Measurements from ENCODE around the gene PLOD3.
"Not testable (repeated sequence)": the region's sequence is repeated elsewhere in the genome, so short reads cannot be mapped to it uniquely, and the experiment has no call there.

The PLOD3 gene

DNA sequence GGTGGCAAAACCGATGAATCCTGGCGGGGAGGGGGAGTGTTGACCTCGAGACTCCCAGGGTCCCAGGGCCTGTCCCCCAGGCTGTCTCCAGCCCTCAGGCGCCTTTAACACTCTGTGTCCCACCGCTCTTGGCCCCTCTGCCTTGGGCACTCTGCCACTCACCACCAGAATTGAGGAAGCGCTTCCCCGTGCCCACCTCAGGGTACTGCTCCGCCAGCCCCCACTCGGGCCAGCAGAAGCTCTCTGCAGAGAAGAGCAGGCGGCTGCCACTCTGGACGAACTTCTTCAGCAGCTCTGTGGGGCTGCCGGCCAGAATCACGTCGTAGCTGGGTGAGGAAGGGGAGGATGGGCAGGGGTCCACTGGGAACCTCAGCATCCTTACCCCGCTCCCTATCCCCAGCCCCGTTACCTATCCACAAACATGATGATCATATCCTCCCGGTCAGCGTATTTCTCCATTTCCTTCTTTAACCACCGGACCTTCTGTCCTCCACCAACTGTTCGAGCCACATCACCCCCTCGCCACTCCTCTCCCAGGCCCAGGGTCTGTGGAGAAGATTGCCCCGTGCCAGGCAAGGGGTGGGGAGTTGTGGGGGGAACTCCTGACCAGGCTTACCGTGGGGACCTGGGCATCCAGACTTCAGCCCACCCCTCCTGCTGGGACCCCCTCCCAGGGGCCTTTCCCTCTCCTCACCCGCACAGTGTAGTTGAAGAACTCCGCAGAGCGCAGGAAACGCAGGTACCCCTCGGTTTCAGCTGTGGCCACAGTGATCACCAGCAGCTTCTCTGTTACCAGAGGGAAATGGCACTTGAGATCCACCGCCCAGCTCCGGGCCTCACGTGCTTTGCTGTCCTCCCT is 1.2 kb downstream of the PLOD3 start:
- in situ Hi-C loops (cut with HindIII; ENCODE audit: low sequenced_read_pairs): loop anchor here (5.0 kb wide), 2 partner anchors 54 to 61 kb away; no protein-coding TSS in a partner anchor

DNA sequence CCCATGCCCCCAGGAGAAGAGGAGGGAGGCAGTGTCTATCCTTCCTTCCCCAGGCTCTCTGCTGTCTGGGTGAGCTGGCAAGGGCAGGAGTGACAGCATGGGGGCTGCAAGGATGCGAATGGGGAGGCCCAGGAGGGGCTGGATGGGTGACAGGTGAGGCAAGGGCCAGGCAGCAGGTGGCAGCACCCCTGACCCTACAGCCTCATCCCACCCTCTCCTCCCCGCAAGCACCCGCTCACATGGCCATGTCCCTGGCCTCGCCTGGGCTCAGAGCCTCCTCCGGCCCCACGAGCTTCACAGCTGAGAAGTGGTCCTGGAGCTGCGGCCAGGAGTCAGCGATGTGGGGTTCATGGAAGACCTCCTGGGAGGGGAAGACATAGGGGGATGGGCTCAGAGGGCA is 5.4 kb downstream of the PLOD3 start:
- in situ Hi-C loops (cut with HindIII; ENCODE audit: low sequenced_read_pairs): no loop called here

DNA sequence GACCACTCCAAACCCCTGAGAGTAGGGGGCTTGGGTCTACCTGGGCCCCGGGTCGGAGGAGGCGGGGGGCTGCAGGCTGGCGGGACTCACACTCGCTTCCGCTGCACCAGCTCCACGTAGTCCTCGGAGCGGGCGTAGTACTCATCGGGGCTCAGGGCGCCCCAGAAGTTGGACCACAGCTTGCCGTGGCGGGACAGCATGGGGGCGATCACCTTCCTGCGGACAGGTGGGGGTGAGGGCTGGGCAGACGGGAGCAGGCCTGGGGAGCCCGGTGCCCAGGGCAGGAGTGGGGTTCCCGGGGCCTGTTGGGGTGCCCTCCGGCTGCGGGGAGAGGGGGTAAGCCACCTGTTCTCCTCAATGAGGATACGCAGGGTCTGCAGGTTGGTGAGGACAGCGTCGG is 5.9 kb downstream of the PLOD3 start:
- in situ Hi-C loops (cut with HindIII; ENCODE audit: low sequenced_read_pairs): no loop called here

DNA sequence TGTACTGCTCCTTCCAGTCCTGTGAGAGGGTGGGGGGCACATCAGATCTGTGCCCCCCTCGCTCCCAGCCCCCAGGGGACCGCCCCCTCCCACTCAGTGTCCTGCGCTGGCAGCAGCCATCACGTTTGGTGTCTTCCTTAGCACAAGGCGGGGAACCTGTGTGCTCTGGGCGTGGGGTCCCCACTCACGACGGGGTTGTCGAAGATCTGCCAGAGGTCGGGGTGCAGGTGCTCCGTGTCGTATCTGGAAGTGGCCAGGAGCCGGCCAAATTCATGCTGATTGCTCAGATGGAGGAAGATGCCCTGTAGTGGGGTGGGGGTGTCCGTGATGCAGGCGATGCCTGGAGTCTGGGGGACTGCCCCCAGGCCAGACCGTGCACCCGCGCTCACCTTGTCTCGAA is 7.2 kb downstream of the PLOD3 start:
- in situ Hi-C loops (cut with HindIII; ENCODE audit: low sequenced_read_pairs): no loop called here

DNA sequence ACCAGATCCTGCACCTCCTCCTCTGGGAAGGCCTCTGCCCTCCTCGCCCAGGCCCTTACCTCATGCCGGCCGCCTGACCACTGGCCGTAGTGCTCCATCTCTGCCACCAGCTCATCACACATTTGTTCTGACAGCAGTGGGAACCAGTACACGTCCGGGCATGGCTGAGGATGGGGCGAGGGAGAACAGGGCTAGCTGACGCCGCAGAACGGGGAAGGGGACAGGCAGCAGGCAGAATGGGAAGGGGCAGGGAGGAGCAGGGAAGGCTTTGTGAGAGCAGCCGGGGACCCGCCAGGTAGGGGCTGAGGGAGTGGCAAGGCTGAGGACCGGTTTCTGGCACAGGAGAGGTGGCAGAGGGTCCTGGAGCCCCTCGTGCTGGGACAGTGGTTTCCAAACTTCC is 8.6 kb downstream of the PLOD3 start:
- in situ Hi-C loops (cut with HindIII; ENCODE audit: low sequenced_read_pairs): no loop called here

DNA sequence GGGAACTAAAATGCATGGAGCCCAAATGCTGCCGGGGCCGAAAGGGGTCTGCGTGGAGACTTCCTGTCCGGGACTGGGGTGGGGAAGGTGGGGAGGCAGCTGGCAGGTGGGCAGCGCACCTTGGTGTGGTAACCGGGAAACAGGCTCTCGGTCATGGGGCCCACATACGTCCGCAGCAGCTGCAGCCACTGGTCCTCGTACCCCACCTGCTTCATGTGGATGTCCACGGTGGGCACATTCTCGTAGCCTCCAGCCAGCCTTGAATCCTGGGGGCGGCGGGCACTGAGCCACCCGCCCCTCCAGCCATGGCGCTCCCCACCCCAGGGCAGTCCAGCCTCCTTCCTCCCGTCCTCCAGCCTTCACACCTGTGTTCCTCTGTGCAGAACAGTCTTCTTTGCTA is 9.9 kb downstream of the PLOD3 start:
- in situ Hi-C loops (cut with HindIII; ENCODE audit: low sequenced_read_pairs): no loop called here

DNA sequence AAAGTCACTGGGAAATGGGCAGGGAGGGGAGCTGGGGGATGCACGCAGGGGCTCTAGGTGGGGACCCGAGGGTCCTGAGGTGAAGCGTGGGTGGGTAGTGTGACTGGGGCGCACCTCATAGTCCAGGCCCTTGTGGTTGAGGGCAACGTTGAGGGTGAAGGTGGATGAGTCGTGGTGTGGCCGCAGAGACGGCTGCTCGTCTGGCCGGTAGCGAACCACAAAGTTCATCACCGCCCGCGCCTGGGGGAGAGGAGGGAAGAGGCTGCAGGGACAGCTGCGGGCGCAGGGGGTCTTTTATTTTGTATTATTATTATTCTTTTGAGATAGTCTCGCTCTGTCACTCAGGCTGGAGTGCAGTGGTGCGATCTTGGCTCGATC is 10.7 kb downstream of the PLOD3 start:
- in situ Hi-C loops (cut with HindIII; ENCODE audit: low sequenced_read_pairs): no loop called here

DNA sequence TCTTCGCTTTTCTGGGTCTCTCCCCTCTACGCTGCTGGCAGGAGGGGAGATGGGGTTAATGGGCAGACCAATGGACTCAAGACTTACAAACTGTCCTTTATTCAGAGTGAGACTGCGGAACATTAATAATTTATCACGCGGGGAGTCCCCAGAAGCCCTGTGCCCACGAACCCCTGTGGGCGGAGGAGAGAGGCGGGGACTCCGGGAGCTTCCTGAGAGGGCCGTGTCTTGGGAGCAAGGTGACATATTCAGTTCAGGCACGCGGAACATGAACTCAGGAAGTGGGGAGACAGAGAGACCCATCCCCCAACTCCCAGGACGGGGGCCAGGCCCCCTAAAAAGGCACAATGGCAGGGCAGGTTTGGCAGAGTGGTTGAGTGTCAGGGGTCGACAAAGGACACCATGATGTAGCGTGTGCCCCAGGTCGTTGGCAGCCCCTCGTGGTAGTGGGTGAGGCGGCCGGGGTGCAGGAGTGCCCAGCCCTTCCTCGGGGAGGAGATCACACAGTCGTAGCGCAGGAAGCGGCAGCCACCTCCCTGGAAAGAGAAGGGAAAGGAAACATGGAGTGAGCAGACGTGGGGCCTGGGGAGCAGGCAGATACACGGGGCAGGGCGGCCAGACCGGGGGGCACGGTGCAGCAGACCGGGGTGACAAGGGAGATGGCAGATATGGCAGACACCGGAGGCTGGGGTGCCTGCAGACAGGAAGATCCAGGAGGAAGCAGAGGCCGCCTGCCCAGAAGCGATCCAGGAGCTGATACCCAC is 11.3 kb downstream of the PLOD3 start:
- in situ Hi-C loops (cut with HindIII; ENCODE audit: low sequenced_read_pairs): no loop called here

DNA sequence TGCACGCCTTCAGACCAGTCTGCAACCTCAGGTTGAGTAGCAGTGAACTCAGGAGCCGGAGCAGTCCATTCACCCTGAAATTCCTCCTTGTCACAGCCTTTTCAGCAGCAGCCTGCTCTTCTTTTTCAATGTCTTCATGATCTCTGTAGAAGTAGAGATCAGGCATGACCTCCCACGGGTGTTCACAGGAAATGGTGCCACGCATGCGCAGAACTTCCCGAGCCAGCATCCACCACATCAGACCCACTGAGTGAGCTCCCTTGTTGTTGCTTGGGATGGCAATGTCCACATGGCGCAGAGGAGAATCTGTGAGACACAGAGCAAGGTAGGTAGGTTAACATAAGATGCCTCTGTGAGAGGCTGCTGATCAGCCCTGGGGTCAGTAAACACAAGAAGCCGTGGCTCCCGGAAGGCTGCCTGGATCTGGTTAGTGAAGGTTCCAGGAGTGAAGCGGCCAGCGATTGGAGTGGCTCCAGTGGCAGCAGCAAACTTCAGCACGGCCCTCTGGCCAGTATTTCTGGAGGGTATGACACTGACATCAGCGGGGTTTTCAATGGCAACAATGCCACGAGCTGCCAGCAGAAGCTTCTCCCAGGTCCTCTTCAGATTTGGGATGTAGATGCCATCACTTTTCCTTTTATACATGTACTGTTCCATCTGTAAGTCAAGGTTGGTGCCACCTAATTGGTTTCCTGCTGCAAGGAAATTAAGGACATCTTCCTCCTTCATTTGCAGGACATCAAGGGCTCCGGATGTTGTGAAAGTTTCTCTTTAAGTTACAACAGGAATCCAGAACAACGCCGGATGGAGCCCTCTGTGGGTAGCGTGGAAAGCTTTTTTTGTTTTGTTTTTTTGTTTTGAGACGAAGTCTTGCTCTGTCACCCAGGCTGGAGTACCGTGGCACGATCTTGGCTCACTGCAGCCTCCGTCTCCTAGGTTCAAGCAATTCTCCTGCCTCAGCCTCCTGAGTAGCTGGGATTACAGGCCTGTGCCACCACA is 13.3 kb downstream of the PLOD3 start:
- in situ Hi-C loops (cut with HindIII; ENCODE audit: low sequenced_read_pairs): not testable (repeated sequence)

DNA sequence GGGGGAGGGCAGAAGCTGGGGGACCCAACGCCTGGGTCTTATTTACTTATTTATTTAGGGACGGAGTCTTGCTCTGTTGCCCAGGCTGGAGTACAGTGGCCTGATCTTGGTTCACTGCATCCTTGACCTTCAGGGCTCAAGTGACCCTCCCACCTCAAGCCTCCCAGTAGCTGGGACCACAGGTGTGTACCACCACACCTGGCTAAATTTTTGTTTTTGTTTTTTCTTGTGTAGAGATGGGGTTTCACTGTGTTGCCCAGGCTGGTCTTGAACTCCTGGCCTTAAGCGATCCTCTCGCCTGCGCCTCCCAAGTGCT is 14.8 kb downstream of the PLOD3 start:
- in situ Hi-C loops (cut with HindIII; ENCODE audit: low sequenced_read_pairs): no loop called here

DNA sequence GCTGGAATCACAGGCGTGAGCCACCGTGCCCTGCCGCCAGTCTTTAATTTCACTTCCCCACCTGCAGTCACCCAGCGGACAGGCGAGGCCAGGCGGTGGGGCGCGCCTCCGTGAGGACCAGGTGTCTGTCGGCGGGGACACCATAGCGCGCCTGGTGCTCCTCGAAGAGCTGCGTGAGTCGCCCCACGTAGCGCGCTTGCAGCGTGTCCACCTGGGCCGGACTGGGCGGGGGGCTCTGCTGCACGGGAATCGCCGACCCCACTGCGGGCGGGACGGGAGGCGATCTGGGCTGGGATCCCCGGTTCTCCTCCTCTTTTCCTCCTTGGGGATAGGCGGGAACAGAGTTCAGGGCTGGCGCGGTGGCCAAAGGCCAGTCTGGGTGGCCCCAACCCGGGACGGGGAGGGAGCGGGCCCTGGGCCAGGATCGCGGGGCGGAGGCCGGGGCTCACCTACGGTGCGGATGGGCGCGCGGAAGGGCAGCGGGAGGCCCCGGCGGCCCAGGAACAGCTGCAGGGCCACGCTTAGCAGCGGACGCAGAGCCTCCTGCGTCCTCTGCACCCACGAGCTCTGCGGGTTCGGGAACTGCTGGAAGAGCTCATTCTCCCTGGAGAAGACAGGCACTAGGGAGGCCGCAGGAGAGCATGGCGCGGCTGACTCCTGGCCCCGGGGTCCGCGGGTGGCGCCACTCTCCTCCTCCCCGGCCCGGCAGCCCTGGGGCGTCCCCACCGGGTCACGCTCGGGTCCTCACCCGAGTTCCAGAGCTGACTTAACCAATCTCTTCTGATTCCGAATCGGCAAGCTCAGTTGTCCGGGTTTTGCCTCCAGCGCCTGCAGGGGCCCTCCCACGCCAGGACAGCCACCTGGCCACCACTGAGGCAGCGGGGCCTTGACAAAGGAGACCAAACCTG is 15.4 kb downstream of the PLOD3 start:
- in situ Hi-C loops (cut with HindIII; ENCODE audit: low sequenced_read_pairs): no loop called here

DNA sequence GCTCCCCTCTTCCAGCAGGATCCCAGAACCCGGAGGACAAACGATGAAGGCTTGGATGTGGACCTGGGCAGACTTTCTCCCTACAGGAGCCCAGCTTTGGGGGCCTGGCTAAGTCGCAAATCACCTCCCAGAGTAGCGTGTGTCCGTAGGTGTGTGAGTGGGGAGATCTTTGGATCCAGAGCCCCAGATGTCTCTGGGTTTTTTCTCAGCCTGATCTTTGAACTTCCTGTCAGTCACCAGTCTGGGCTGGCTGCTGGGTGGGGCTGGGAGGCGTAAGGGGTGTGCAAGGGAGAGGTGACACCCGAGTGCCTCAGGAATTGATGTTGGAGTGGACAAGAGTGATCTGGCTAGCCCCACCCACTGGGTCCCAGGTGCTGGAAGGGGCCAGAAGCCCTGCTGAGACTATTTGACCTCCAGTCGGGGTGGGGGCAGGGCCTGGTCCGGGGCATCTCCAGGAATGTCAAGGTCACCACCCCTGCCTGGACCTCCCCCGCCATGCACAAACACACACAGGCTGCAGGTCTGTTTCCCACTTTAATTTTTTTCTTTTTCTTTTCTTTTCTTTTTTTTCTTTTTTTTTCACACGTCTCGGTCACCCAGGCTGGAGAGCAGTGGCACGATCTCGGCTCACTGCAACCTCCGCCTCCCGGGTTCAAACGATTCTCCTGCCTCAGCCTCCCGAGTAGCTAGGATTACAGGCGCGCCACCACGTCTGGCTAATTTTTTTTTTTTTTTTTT is 16.4 kb downstream of the PLOD3 start, which contains the start of gene MOGAT3:
Gene MOGAT3, minus strand, starts transcription at position 175 of the 738 bp plus-strand sequence. CDS start 182 bp downstream, outside the sequence.
- in situ Hi-C loops (cut with HindIII; ENCODE audit: low sequenced_read_pairs): no loop called here

DNA sequence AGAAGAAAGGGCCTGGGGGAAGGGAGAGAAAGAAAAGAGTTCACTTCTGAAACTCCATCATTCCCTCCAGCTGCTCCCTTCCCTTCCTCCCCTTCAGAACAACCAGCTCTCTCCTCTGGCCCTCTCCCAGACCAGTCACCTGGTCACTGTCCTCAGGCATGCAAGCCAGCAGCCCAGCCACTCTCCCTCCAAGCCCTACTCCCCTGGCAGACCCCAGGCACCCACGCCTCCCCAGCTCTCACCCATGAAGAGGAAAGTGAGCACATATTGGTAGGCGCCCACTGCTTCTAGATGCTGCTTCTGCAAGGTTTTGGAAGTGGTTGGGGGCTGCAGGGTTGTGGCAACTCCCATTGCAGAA is 16.9 kb downstream of the PLOD3 start:
- in situ Hi-C loops (cut with HindIII; ENCODE audit: low sequenced_read_pairs): no loop called here

DNA sequence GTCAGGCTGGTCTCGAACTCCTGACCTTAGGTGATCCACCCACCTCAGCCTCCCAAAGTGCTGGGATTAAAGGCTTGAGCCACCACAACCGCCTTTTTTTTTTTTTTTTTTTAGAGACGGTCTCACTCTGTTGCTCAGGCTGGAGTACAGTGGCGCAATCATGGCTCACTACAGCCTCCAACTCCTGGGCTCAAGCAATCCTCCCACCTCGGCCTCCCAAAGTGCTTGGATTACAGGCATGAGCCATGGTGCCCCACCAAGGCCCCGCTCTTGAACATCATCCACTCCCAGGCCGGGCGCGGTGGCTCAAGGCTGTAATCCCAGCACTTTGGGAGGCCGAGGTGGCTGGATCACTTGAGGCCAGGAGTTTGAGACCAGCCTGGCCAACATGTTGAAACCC is 17.9 kb downstream of the PLOD3 start:
- in situ Hi-C loops (cut with HindIII; ENCODE audit: low sequenced_read_pairs): not testable (repeated sequence)

DNA sequence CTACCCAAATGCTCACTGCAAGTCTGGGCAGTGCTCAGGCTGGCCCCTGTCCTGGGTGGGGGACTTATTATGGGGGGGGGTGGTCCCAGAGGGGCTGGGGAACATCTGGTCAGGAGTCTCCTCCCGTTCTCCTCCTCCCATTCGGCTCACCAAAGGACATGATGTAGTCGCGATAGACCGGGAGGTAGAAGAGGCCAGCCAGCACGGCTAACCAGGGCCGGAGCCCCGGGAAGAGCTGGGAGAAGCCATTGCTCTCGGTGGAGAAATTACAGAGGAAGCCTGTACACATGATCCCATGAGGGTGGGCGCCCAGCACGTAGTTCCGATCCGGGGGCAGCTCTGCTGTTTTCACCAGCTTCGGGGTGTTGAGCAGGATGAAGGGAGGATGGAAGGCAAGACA is 18.9 kb downstream of the PLOD3 start:
- in situ Hi-C loops (cut with HindIII; ENCODE audit: low sequenced_read_pairs): no loop called here

DNA sequence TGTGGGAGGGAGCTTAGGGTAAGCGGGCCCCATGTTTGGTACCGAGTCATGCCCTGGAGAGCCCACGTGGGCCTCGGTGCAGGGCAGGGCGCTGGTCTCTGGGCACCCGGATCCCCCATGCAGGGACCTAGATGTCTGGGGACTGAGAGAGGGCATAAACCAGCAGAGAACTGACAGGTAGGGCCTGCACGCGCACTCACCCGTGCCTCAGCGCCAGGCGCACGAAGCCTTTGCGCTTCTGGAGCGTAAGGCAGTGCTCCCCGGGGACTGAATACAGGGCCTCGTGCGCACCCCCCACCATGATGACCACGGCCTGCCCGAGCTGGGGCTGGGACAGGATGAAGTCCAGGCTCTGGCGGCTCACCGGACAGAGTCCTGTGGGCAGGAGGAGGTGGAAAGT is 19.4 kb downstream of the PLOD3 start:
- in situ Hi-C loops (cut with HindIII; ENCODE audit: low sequenced_read_pairs): no loop called here

DNA sequence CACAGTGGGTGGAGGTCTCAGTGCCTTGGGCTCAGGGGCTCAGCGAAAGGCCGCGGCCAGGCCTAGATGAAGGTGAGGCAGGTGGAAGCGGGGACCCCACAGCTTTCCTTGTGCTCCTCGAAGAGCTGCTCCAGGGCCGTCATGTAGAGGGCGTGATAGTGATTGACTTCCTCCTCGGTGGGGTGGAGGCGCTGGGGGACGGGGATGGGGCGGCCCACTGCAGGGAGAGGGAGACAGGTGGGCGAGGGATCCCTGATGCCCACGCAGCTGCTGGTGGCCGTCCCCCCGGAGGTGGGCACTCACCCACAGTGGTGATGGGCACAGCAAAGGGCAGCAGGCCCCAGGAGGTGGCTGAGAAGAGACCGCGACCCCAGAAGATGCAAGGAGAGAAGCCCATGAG is 21.5 kb downstream of the PLOD3 start:
- in situ Hi-C loops (cut with HindIII; ENCODE audit: low sequenced_read_pairs): no loop called here

DNA sequence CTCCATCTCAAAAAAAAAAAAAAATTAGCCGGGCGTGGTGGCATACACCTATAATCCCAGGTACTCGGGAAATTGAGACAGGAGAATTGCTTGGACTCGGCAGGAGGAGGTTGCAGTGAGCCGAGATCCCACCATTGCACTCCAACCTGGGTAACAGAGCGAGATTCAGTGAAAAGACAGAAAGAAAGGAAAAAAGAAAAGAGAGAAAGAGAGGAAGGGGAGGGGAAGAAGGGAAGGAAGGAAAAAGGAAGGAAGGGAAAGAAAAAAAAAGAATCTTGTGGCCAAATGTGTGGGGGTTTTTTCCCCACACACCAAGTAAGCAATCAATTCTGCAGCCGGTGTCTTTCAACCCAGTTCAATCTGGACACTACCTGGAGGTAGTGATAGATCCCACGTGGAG is 28.3 kb downstream of the PLOD3 start:
- in situ Hi-C loops (cut with HindIII; ENCODE audit: low sequenced_read_pairs): no loop called here

DNA sequence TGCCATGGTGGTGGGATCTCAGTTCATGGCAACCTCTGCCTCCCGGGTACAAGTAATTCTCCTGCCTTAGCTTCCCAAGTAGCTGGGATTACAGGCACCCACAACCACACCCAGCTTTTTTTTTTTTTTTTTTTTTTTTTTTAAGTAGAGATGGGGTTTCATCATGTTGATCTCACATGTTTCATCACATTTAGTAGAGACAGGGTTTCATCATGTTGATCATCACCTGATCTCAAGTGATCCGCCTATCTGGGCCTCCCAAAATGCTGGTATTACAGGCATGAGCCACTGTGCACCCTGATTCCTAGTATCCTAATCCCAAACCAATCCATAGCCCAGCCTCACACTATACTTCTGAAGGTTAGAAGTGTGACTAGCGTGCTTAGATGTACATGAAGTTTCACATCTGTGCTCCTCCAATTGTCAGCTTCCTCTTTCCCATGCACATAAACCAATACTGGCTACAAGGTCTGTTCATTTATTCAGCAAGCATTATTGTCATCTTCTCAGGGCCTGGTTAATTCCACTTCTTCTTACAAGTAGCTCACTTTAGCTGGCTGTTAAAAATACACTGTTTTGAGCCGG is 30.4 kb downstream of the PLOD3 start:
- in situ Hi-C loops (cut with HindIII; ENCODE audit: low sequenced_read_pairs): no loop called here
